Non-pigmented ciliary epithelial cell (primary cell): ENCODE measurements around the gene PALLD.
"Not testable (repeated sequence)": the region's sequence is repeated elsewhere in the genome, so short reads cannot be mapped to it uniquely, and the experiment has no call there.

Source experiments
- DNase-seq: peaks from one replicate; pipeline ENCODE4 v3.0.0-alpha.2; 2010; ENCODE audit warnings: low read depth

The PALLD gene

GRCh38 chr4:168677063-168677462 is 180.2 kb downstream of the PALLD start:
- no peak for DNase-seq

- no peak for DNase-seq
These were observed 181.0 kb downstream of the PALLD start for GRCh38 chr4:168677879-168678278.

GRCh38 chr4:168678751-168679366 is 182.0 kb downstream of the PALLD start:
- DNase-seq, result no peak

- DNase-seq, result no peak
These were observed 182.5 kb downstream of the PALLD start for GRCh38 chr4:168679397-168679796.

GRCh38 chr4:168679819-168680218 is 183.0 kb downstream of the PALLD start:
- DNase-seq, result no peak

- DNase-seq, result no peak
These were observed 186.1 kb downstream of the PALLD start for GRCh38 chr4:168682898-168683500.

GRCh38 chr4:168683595-168683994 is 186.7 kb downstream of the PALLD start:
- no peak for DNase-seq

- no peak for DNase-seq
These were observed 188.4 kb downstream of the PALLD start for GRCh38 chr4:168685136-168685809.

- no peak for DNase-seq
These were observed 191.7 kb downstream of the PALLD start for GRCh38 chr4:168688584-168688983.

GRCh38 chr4:168689791-168690190 is 192.9 kb downstream of the PALLD start:
- DNase-seq, result no peak

GRCh38 chr4:168690199-168690598 is 193.3 kb downstream of the PALLD start:
- DNase-seq, result no peak

GRCh38 chr4:168691631-168692369 is 194.9 kb downstream of the PALLD start:
- DNase-seq, result no peak

- no peak for DNase-seq
These were observed 197.1 kb downstream of the PALLD start for GRCh38 chr4:168693750-168694490.

- DNase-seq, result peak; percentile 76
These were observed 197.8 kb downstream of the PALLD start for GRCh38 chr4:168694667-168695066.

GRCh38 chr4:168695288-168695687 is 198.4 kb downstream of the PALLD start:
- DNase-seq, result no peak

- no peak for DNase-seq
These were observed 199.4 kb downstream of the PALLD start for GRCh38 chr4:168696280-168696679.

GRCh38 chr4:168696826-168697225 is 200.0 kb downstream of the PALLD start:
- no peak for DNase-seq

- no peak for DNase-seq
These were observed 202.5 kb downstream of the PALLD start for GRCh38 chr4:168699224-168699878.

GRCh38 chr4:168701061-168701460 is 204.2 kb downstream of the PALLD start:
- no peak for DNase-seq

- DNase-seq, result not testable (repeated sequence)
These were observed 205.8 kb downstream of the PALLD start for GRCh38 chr4:168702581-168703087.

- DNase-seq, result no peak
These were observed 208.3 kb downstream of the PALLD start for GRCh38 chr4:168705121-168705520.
